Measurements from ENCODE around the gene MRPL36. TPM values are rescaled to one million over a fixed set of nuclear protein-coding genes. Genes with fewer than 3 reads are reported as not detected.
"Not testable (repeated sequence)": the region's sequence is repeated elsewhere in the genome, so short reads cannot be mapped to it uniquely, and the experiment has no call there.

The MRPL36 gene
- polyA plus RNA-seq, 1 donor = 34.6 TPM

DNA sequence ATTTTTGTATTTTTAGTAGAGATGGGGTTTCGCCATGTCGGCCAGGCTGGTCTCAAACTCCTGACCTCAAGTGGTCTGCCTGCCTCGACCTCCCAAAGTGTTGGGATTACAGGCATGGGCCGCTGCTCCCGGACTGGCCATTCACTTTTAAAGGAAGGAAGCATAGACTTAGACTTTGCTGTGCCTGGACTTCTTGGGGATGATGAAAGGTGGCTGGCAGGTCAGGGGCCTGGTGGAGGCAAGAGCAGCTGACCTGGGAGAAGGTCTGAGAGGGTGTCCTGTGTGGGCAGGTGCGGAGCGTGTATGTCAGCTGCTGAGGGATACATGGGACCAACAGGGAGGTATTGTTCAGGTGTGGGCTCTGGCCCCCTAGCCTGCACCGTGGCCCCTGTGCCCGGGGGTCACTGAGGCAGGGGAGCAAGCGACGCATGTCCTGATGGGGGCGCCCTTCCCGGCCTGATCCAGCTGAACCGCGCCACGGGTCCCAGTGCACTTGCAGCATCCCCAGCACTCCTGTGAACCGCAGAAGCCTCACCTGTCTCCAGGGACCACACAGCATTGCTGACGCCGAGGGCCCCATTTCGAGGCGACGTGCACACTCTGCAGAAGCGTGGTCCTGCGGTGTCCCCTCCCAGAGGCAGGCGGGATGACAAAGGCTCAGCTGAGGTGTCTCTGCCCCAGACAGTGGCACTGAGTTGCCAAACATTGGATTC is 24.6 kb upstream of the MRPL36 start:
- WGBS (ENCODE audit: insufficient coverage, low lambda C conversion rate) = no CpG with 5 or more reads among the region's 25 CpGs
- H3K4me3 ChIP-seq (ENCODE audit: low read length) = no peak overlapping the region
- DNase-seq = no peak
- H3K27me3 ChIP-seq (ENCODE audit: control insufficient read depth, insufficient read depth, low read length) = no peaks in the 10 kb centered on the region
- H3K27ac ChIP-seq (ENCODE audit: low read length) = no peak overlapping the region
- peaks cover 31% of the 10 kb centered on the region for H3K36me3 ChIP-seq (ENCODE audit: control insufficient read depth, insufficient read depth, low read length)
- peaks cover 5% of the 10 kb centered on the region for H3K9me3 ChIP-seq (ENCODE audit: control insufficient read depth, low read depth, low read length)
- H3K4me1 ChIP-seq (ENCODE audit: control insufficient read depth, insufficient read depth, low read length) = no peaks in the 10 kb centered on the region

DNA sequence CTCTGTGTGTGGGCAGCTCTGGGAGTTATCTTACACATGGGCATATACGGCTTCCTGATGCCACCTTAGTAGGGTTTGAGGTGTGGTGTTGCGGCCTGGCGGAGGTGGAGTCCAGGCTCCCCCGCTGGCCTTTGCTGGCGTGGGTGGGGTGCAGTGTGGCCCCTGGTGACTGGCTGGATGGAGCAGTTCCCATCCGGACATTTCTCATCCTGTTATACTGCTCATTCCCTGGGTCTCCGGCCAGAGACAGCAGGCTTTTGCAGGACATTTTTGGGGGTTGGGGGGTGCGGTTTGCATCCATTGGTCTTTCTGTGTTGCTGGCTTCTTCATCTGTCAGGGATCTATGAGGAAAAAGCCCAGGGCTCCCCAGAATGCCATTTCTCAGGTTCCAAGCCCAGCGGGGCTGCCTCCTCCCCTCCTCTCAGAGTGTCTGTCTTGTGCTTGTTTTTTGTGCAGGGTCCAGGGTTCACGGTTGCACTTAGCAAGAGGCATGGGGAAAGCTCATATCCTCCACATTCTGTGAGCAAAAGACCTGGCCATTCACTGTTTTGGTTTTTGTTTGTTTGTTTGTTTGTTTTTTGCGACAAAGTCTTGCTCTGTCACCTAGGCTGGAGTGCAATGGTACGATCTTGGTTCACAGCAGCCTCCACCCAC is 23.9 kb upstream of the MRPL36 start:
- H3K4me1 ChIP-seq (ENCODE audit: control insufficient read depth, insufficient read depth, low read length) = no peaks in the 10 kb centered on the region
- peaks cover 5% of the 10 kb centered on the region for H3K9me3 ChIP-seq (ENCODE audit: control insufficient read depth, low read depth, low read length)
- H3K4me3 ChIP-seq (ENCODE audit: low read length) = no peak overlapping the region
- WGBS (ENCODE audit: insufficient coverage, low lambda C conversion rate) = no CpG with 5 or more reads among the region's 12 CpGs
- H3K27me3 ChIP-seq (ENCODE audit: control insufficient read depth, insufficient read depth, low read length) = no peaks in the 10 kb centered on the region
- no peak overlapping the region for H3K27ac ChIP-seq (ENCODE audit: low read length)
- no peak for DNase-seq
- peaks cover 38% of the 10 kb centered on the region for H3K36me3 ChIP-seq (ENCODE audit: control insufficient read depth, insufficient read depth, low read length)

- Histone ChIP-seq H3K4me1 (ENCODE audit: control insufficient read depth, insufficient read depth, low read length) (no peaks in the 10 kb centered on the region), H3K36me3 (ENCODE audit: control insufficient read depth, insufficient read depth, low read length) (peaks cover 49% of the 10 kb centered on the region)
- no peak for DNase-seq
Measured at GRCh38 chr5:1821862-1822261, 22.2 kb upstream of the MRPL36 start.

DNA sequence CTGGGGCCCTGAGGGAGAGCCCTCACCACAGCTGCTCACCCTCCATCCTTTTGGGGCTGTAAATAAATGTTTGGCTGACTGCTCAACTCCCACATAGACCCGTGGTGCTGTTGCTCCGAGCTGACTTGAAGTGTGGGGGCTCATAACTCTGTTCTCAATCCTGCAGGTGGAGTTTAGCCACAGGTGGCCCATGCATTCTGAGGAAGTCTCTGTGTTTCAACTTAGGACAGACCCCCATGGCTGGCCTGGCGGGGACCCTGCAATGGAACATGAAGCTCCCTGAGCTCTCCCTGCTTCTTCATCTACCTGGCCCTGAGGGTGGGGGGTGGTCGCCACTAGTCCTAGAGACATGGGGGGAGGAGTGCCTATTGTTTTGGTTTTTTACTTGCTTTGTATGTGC is 21.3 kb upstream of the MRPL36 start:
- no peak for DNase-seq
- no peak overlapping the region for H3K4me3 ChIP-seq (ENCODE audit: low read length)
- H3K27ac ChIP-seq (ENCODE audit: low read length) = no peak overlapping the region
- H3K4me1 ChIP-seq (ENCODE audit: control insufficient read depth, insufficient read depth, low read length) = no peaks in the 10 kb centered on the region
- no CpG with 5 or more reads among the region's 4 CpGs for WGBS (ENCODE audit: insufficient coverage, low lambda C conversion rate)
- H3K36me3 ChIP-seq (ENCODE audit: control insufficient read depth, insufficient read depth, low read length) = peaks cover 57% of the 10 kb centered on the region
- no peaks in the 10 kb centered on the region for H3K27me3 ChIP-seq (ENCODE audit: control insufficient read depth, insufficient read depth, low read length)
- H3K9me3 ChIP-seq (ENCODE audit: control insufficient read depth, low read depth, low read length) = peaks cover 3% of the 10 kb centered on the region

More at GRCh38 chr5:1821862-1822261, 22.2 kb upstream of the MRPL36 start:
- 93% methylated on average over 5 of the region's 8 CpGs for whole genome bisulfite sequencing (ENCODE audit: insufficient coverage, low lambda C conversion rate)
- no peaks in the 10 kb centered on the region for H3K27me3 ChIP-seq (ENCODE audit: control insufficient read depth, insufficient read depth, low read length)
- no peak overlapping the region for H3K4me3 ChIP-seq (ENCODE audit: low read length)
- H3K27ac ChIP-seq (ENCODE audit: low read length) = no peak overlapping the region
- H3K9me3 ChIP-seq (ENCODE audit: control insufficient read depth, low read depth, low read length) = no peaks in the 10 kb centered on the region

- Histone ChIP-seq H3K27me3 (ENCODE audit: control insufficient read depth, insufficient read depth, low read length) (no peaks in the 10 kb centered on the region), H3K9me3 (ENCODE audit: control insufficient read depth, low read depth, low read length) (peaks cover 3% of the 10 kb centered on the region), H3K4me1 (ENCODE audit: control insufficient read depth, insufficient read depth, low read length) (no peaks in the 10 kb centered on the region), H3K27ac (ENCODE audit: low read length) (no peak overlapping the region), H3K4me3 (ENCODE audit: low read length) (no peak overlapping the region), H3K36me3 (ENCODE audit: control insufficient read depth, insufficient read depth, low read length) (peaks cover 61% of the 10 kb centered on the region)
- no peak for DNase-seq
- WGBS (ENCODE audit: insufficient coverage, low lambda C conversion rate) = no CpG with 5 or more reads among the region's 12 CpGs
Measured at GRCh38 chr5:1820381-1820780, 20.7 kb upstream of the MRPL36 start.

DNA sequence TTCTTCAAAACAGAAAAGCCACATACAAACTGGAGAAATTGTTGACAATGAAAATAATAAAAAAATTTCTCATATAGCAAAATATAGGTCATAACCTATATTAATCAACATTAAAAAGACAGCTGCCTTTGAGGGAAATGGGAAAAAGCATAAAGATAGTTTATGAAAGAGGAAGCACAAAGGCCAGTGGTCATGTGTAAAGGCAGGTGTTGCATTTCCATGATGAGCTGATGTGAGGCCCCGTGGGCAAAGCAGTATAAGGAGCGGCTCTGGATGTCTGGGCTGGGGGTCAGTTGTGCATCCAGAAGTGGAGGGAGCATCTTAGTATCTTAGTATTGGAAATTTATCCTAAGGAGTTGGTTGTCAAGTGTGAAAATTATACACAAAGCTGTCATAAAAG is 19.8 kb upstream of the MRPL36 start:
- H3K27me3 ChIP-seq (ENCODE audit: control insufficient read depth, insufficient read depth, low read length) = no peaks in the 10 kb centered on the region
- 100% methylated on average over 2 of the region's 2 CpGs for WGBS (ENCODE audit: insufficient coverage, low lambda C conversion rate)

DNA sequence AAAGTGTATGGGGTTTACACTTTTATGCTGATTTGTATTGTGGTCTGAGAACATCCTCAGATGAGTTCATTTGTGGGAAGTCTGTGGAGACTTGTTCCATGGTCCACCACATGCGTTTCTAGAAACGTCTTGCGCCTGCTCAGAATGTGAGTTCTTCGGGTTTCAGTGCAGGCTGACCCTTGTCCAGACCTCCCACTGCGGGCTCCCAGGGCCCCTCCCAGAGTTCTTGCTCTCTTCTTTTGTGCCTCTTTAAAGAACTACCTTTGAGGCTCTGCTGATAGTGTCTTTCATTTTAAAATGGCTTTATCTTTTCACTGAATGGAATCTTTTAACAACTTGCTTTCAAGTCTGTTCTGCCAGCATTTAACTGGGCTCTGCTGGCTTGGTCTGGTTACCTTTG is 19.1 kb upstream of the MRPL36 start:
- no peak overlapping the region for H3K4me3 ChIP-seq (ENCODE audit: low read length)
- H3K27ac ChIP-seq (ENCODE audit: low read length) = no peak overlapping the region
- no CpG with 5 or more reads among the region's 5 CpGs for WGBS (ENCODE audit: insufficient coverage, low lambda C conversion rate)
- no peaks in the 10 kb centered on the region for H3K27me3 ChIP-seq (ENCODE audit: control insufficient read depth, insufficient read depth, low read length)
- H3K4me1 ChIP-seq (ENCODE audit: control insufficient read depth, insufficient read depth, low read length) = no peaks in the 10 kb centered on the region
- H3K36me3 ChIP-seq (ENCODE audit: control insufficient read depth, insufficient read depth, low read length) = peaks cover 70% of the 10 kb centered on the region
- DNase-seq = no peak
- H3K9me3 ChIP-seq (ENCODE audit: control insufficient read depth, low read depth, low read length) = peaks cover 3% of the 10 kb centered on the region

More for the DNA sequence above, 19.8 kb upstream of the MRPL36 start:
- Histone ChIP-seq H3K9me3 (ENCODE audit: control insufficient read depth, low read depth, low read length) (peaks cover 3% of the 10 kb centered on the region), H3K4me3 (ENCODE audit: low read length) (no peak overlapping the region), H3K27ac (ENCODE audit: low read length) (no peak overlapping the region), H3K4me1 (ENCODE audit: control insufficient read depth, insufficient read depth, low read length) (no peaks in the 10 kb centered on the region), H3K36me3 (ENCODE audit: control insufficient read depth, insufficient read depth, low read length) (peaks cover 64% of the 10 kb centered on the region)
- no peak for DNase-seq

DNA sequence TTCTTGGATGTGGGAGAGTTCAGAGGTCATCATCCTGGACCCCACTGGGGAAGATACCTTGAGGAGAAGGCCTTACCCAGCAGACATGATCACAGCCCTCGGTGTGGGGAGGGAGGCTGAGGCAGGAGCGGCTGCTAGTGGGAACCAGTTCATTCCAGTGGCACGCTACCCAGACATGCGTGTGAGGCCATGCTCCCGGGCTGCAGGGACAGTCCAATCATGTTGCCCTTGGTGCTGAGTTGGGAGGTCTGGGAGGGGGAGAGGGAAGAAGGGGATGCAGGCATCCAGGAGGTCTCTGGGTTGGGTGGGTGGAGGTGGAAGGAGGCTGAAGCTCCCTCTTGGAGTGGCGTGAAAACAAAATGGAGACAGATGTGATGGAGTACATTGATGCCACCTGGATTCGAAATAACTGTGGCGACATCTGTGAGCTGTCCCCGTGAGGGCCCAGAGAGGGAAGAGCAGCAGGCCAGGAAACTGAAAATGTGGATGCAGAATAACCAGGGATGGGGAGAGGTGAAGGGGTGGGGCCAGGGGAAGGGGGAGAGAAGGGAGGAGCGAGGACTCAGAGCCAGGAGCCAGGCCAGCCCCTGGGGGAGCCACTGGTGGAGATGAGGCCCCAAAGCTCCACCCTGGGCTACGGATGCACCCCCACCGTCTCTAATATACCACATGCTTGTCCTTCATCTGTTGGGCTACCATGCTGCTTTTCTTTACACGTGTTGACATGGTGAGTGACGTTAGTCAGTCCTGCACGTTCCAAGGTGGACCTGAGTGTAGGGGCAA is 17.8 kb upstream of the MRPL36 start:
- no peaks in the 10 kb centered on the region for H3K27me3 ChIP-seq (ENCODE audit: control insufficient read depth, insufficient read depth, low read length)
- no peak for DNase-seq
- peaks cover 3% of the 10 kb centered on the region for H3K9me3 ChIP-seq (ENCODE audit: control insufficient read depth, low read depth, low read length)
- peaks cover 79% of the 10 kb centered on the region for H3K36me3 ChIP-seq (ENCODE audit: control insufficient read depth, insufficient read depth, low read length)
- no peak overlapping the region for H3K27ac ChIP-seq (ENCODE audit: low read length)
- no peaks in the 10 kb centered on the region for H3K4me1 ChIP-seq (ENCODE audit: control insufficient read depth, insufficient read depth, low read length)
- no CpG with 5 or more reads among the region's 15 CpGs for WGBS (ENCODE audit: insufficient coverage, low lambda C conversion rate)
- H3K4me3 ChIP-seq (ENCODE audit: low read length) = no peak overlapping the region

GRCh38 chr5:1816495-1817089 is 17.0 kb upstream of the MRPL36 start:
- 96% methylated on average over 5 of the region's 18 CpGs for WGBS (ENCODE audit: insufficient coverage, low lambda C conversion rate)
- not testable (repeated sequence) for H3K4me3 ChIP-seq (ENCODE audit: low read length); H3K27ac ChIP-seq (ENCODE audit: low read length); H3K4me1 ChIP-seq (ENCODE audit: control insufficient read depth, insufficient read depth, low read length); H3K9me3 ChIP-seq (ENCODE audit: control insufficient read depth, low read depth, low read length); H3K27me3 ChIP-seq (ENCODE audit: control insufficient read depth, insufficient read depth, low read length); DNase-seq
- peaks cover 79% of the 10 kb centered on the region for H3K36me3 ChIP-seq (ENCODE audit: control insufficient read depth, insufficient read depth, low read length)

- WGBS (ENCODE audit: insufficient coverage, low lambda C conversion rate) = no CpG with 5 or more reads among the region's 17 CpGs
Measured at GRCh38 chr5:1815881-1816292, 16.2 kb upstream of the MRPL36 start.

More at GRCh38 chr5:1815881-1816292, 16.2 kb upstream of the MRPL36 start:
- peaks cover 3% of the 10 kb centered on the region for H3K9me3 ChIP-seq (ENCODE audit: control insufficient read depth, low read depth, low read length)
- no peak for DNase-seq
- no peaks in the 10 kb centered on the region for H3K27me3 ChIP-seq (ENCODE audit: control insufficient read depth, insufficient read depth, low read length)
- H3K4me3 ChIP-seq (ENCODE audit: low read length) = no peak overlapping the region
- H3K27ac ChIP-seq (ENCODE audit: low read length) = no peak overlapping the region
- peaks cover 77% of the 10 kb centered on the region for H3K36me3 ChIP-seq (ENCODE audit: control insufficient read depth, insufficient read depth, low read length)
- no peaks in the 10 kb centered on the region for H3K4me1 ChIP-seq (ENCODE audit: control insufficient read depth, insufficient read depth, low read length)

All from large intestine (tissue), 3 donors.